Astrocyte (in vitro differentiated cells and primary cell): ENCODE results near the gene IL17C. TPM values are rescaled to one million over a fixed set of nuclear protein-coding genes. Genes with fewer than 3 reads are reported as not detected.

Experiments
- DNase-seq: peaks from one replicate; pipeline ENCODE4 v3.0.0-alpha.2; 2010; ENCODE audit warnings: low read depth
- FAIRE-seq: peaks from 2 replicates; lab custom pipeline; 2011; peaks lifted over from hg19 to GRCh38; lab: Jason Lieb, UNC
- H2AFZ ChIP-seq: 2 replicates; pipeline ENCODE4 v1.6.0; 2012; ENCODE audit warnings: low read depth, low read length, inconsistent platforms
- H3K27ac ChIP-seq: 2 replicates; pipeline ENCODE4 v1.5.1; 2011; ENCODE audit warnings: low read depth, low read length, inconsistent platforms
- H3K27me3 ChIP-seq: 2 replicates; pipeline ENCODE4 v1.6.0; 2011; ENCODE audit warnings: low read length, inconsistent platforms; ENCODE audit not compliant: insufficient read depth
- H3K36me3 ChIP-seq: 2 replicates; pipeline ENCODE4 v1.5.1; 2011; ENCODE audit warnings: low read length, inconsistent platforms; ENCODE audit not compliant: insufficient read depth
- H3K4me1 ChIP-seq: 2 replicates; pipeline ENCODE4 v1.5.1; 2011; ENCODE audit warnings: low read length, inconsistent platforms; ENCODE audit not compliant: insufficient read depth
- H3K4me2 ChIP-seq: 2 replicates; pipeline ENCODE4 v1.6.0; 2012; ENCODE audit warnings: low read length, inconsistent platforms
- H3K4me3 ChIP-seq: 2 replicates; pipeline ENCODE4 v1.5.1; 2011; ENCODE audit warnings: low read depth, mild to moderate bottlenecking, low read length, inconsistent platforms; ENCODE audit not compliant: insufficient read depth
- H3K79me2 ChIP-seq: 2 replicates; pipeline ENCODE4 v1.6.0; 2012; ENCODE audit warnings: mild to moderate bottlenecking, low read length, inconsistent platforms; ENCODE audit not compliant: insufficient read depth
- H3K9ac ChIP-seq: 2 replicates; pipeline ENCODE4 v1.6.0; 2012; ENCODE audit warnings: mild to moderate bottlenecking, low read length, inconsistent platforms
- H3K9me3 ChIP-seq: 2 replicates; pipeline ENCODE4 v1.5.1; 2012; ENCODE audit warnings: low read depth, mild to moderate bottlenecking, low read length, inconsistent platforms; ENCODE audit not compliant: insufficient read depth
- H4K20me1 ChIP-seq: 2 replicates; pipeline ENCODE4 v1.6.0; 2012; ENCODE audit warnings: low read length, inconsistent platforms; ENCODE audit not compliant: insufficient read depth
- H3K27ac Mint-ChIP-seq: one replicate; pipeline ENCODE4 v1.8.0; 2021; ENCODE audit warnings: mild to moderate bottlenecking, mixed read lengths; ENCODE audit not compliant: unreplicated experiment
- H3K27me3 Mint-ChIP-seq: one replicate; pipeline ENCODE4 v1.8.0; 2021; ENCODE audit warnings: low read depth, mixed read lengths; ENCODE audit not compliant: unreplicated experiment
- H3K36me3 Mint-ChIP-seq: one replicate; pipeline ENCODE4 v1.8.0; 2021; ENCODE audit warnings: low read depth, mixed read lengths; ENCODE audit not compliant: unreplicated experiment
- H3K4me1 Mint-ChIP-seq: one replicate; pipeline ENCODE4 v1.8.0; 2021; ENCODE audit warnings: low read depth, mixed read lengths; ENCODE audit not compliant: unreplicated experiment
- H3K4me3 Mint-ChIP-seq: one replicate; pipeline ENCODE4 v1.8.0; 2021; ENCODE audit warnings: mild to moderate bottlenecking, moderate library complexity, mixed read lengths; ENCODE audit not compliant: unreplicated experiment
- H3K9me3 Mint-ChIP-seq: one replicate; pipeline ENCODE4 v1.8.0; 2021; ENCODE audit warnings: mild to moderate bottlenecking, mixed read lengths; ENCODE audit not compliant: unreplicated experiment
- CTCF ChIP-seq: IDR thresholded peaks from 2 replicates; pipeline ENCODE4 v1.5.1; 2011; ENCODE audit warnings: low read depth, mild to moderate bottlenecking, inconsistent platforms, low read length, moderate library complexity; ENCODE audit not compliant: insufficient read depth
- EZH2 ChIP-seq: IDR thresholded peaks from 2 replicates; pipeline ENCODE4 v1.6.1; 2012; ENCODE audit warnings: mild to moderate bottlenecking, low read length, inconsistent platforms; ENCODE audit not compliant: insufficient read depth
- total RNA-seq: library from RNA; stranded (reverse); gene quantifications from 2 replicates; pipeline ENCODE4 v1.2.1, GENCODE V29; 2021

IL17C gene
- total RNA-seq, 1 donor from 2014 or later: 0.36 TPM

GRCh38 chr16:88661468-88661867, 23.1 kb downstream of the IL17C start:
- no peak overlapping the region for H2AFZ ChIP-seq
- H3K9me3 Mint-ChIP-seq: no peaks in the 10 kb centered on the region

GRCh38 chr16:88662222-88662842, 24.0 kb downstream of the IL17C start:
- Histone ChIP-seq H3K4me1 (peaks cover 6% of the 10 kb centered on the region), H3K27me3 (no peaks in the 10 kb centered on the region), H3K36me3 (no peaks in the 10 kb centered on the region), H3K9me3 (no peaks in the 10 kb centered on the region), H3K27ac (peak overlapping the region; percentile 86), H2AFZ (peak overlapping the region; percentile 75), H3K9ac (peak overlapping the region; percentile 89), H4K20me1 (peaks cover 41% of the 10 kb centered on the region), H3K4me2 (peak overlapping the region; percentile 86), H3K4me3 (peak overlapping the region; percentile 95), H3K79me2 (peaks cover 43% of the 10 kb centered on the region)
- peaks cover 7% of the 10 kb centered on the region for H3K4me1 Mint-ChIP-seq
- no peaks in the 10 kb centered on the region for H3K9me3 Mint-ChIP-seq
- H3K27ac Mint-ChIP-seq: peak overlapping the region; percentile 55
- no peaks in the 10 kb centered on the region for H3K36me3 Mint-ChIP-seq
- no peak for FAIRE-seq
- no peak for DNase-seq
- no peaks in the 10 kb centered on the region for H3K27me3 Mint-ChIP-seq
- TF ChIP-seq CTCF: no peak
- peak overlapping the region; percentile 92 for H3K4me3 Mint-ChIP-seq

More at GRCh38 chr16:88661468-88661867, 23.1 kb downstream of the IL17C start:
- no peak for TF ChIP-seq EZH2
- no peak for TF ChIP-seq CTCF
- Mint-ChIP-seq H3K36me3 (no peaks in the 10 kb centered on the region), H3K27me3 (no peaks in the 10 kb centered on the region), H3K27ac (no peak overlapping the region), H3K4me3 (peak overlapping the region; percentile 55), H3K4me1 (peaks cover 6% of the 10 kb centered on the region)
- Histone ChIP-seq H3K4me3 (no peak overlapping the region), H3K27ac (no peak overlapping the region), H3K4me2 (peak overlapping the region; percentile 52), H3K4me1 (peaks cover 6% of the 10 kb centered on the region), H4K20me1 (peaks cover 49% of the 10 kb centered on the region), H3K36me3 (no peaks in the 10 kb centered on the region), H3K27me3 (no peaks in the 10 kb centered on the region), H3K79me2 (peaks cover 43% of the 10 kb centered on the region), H3K9ac (no peak overlapping the region), H3K9me3 (no peaks in the 10 kb centered on the region)
- FAIRE-seq (no peak), DNase-seq (no peak)
